ENCODE measurements around the gene DHDH.
"Not testable (repeated sequence)": the region's sequence is repeated elsewhere in the genome, so short reads cannot be mapped to it uniquely, and the experiment has no call there.

DHDH gene

DNA sequence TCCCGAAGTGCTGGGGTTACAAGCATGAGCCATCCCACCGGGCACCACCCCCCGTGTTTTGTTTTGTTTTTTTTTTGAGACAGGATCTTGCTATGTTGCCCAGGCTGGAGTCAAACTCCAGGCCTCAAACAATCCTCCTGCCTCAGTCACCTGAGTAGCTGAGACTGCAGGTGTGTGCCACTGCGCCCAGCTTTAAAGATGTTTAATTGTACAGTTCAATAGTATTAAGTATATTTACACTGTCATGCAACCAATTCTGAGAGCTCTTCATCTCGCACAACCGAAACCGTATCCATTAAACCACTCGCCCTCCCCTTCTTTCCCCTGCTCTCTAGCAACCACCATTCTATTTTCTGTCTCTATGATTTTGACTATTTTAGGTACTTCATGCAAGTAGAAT lies 17.7 kb upstream of the DHDH start:
- no peak overlapping the region for H3K27ac ChIP-seq (ENCODE audit: insufficient read depth, low read length, poor library complexity, severe bottlenecking)
- peaks cover 58% of the 10 kb centered on the region for H3K36me3 ChIP-seq (ENCODE audit: control insufficient read depth, insufficient read depth, low read length)
- no peaks in the 10 kb centered on the region for H3K27me3 ChIP-seq (replicated peaks; ENCODE audit: control insufficient read depth, insufficient read depth, low read length, poor library complexity, severe bottlenecking)
- no peak overlapping the region for H3K4me3 ChIP-seq (ENCODE audit: insufficient read depth, low read depth, low read length, poor library complexity, severe bottlenecking)
- H3K9me3 ChIP-seq (ENCODE audit: control insufficient read depth, low read length), result no peaks in the 10 kb centered on the region
- H3K4me1 ChIP-seq (ENCODE audit: control insufficient read depth, insufficient read depth, low read length, poor library complexity, severe bottlenecking), result no peaks in the 10 kb centered on the region
- DNase-seq, result no peak

DNA sequence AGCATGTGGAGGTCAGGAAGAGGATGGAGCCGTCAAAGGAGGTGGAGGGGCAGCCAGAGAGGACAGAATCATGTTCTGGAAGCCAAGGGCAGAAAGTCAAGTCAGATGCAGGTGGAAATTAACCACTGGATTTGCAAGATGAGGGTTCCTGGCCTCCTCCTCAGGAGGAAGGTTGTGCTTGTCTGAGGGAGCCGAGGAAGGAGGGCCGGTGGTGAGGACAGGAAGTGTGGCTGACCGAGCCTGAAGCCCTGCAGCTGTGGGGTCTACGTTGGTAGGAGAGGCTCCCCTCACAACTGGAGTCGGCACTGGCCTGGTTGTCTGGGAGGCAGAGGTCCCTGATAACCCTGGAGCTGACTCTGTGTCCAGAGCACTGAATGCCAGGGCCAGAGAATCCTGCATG lies 15.4 kb upstream of the DHDH start:
- H3K4me1 ChIP-seq (ENCODE audit: control insufficient read depth, insufficient read depth, low read length, poor library complexity, severe bottlenecking), result no peaks in the 10 kb centered on the region
- no peak overlapping the region for H3K4me3 ChIP-seq (ENCODE audit: insufficient read depth, low read depth, low read length, poor library complexity, severe bottlenecking)
- H3K27ac ChIP-seq (ENCODE audit: insufficient read depth, low read length, poor library complexity, severe bottlenecking), result no peak overlapping the region
- peaks cover 50% of the 10 kb centered on the region for H3K36me3 ChIP-seq (ENCODE audit: control insufficient read depth, insufficient read depth, low read length)
- no peaks in the 10 kb centered on the region for H3K27me3 ChIP-seq (replicated peaks; ENCODE audit: control insufficient read depth, insufficient read depth, low read length, poor library complexity, severe bottlenecking)
- no peak for DNase-seq
- no peaks in the 10 kb centered on the region for H3K9me3 ChIP-seq (ENCODE audit: control insufficient read depth, low read length)

DNA sequence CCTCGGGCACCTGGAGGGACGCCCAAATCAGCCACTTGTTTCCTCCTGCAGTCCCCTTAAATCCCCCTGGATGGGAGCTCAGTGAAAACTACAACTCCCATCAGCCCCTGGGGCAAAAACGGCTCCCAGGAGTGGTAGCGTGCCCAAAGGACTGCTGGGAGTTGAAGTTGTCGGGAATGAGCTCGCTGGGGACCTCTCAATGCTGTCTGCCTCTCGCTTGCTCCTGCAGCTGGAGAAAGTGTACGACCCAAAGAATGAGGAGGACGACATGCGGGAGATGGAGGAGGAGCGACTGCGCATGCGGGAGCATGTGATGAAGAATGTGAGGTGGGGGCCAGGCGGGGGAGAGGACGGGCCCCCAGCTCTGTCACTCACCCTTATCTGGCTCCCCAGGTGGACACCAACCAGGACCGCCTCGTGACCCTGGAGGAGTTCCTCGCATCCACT lies 14.7 kb upstream of the DHDH start:
- Histone ChIP-seq H3K4me3 (ENCODE audit: insufficient read depth, low read depth, low read length, poor library complexity, severe bottlenecking) (no peak overlapping the region), H3K36me3 (ENCODE audit: control insufficient read depth, insufficient read depth, low read length) (peaks cover 43% of the 10 kb centered on the region)

DNA sequence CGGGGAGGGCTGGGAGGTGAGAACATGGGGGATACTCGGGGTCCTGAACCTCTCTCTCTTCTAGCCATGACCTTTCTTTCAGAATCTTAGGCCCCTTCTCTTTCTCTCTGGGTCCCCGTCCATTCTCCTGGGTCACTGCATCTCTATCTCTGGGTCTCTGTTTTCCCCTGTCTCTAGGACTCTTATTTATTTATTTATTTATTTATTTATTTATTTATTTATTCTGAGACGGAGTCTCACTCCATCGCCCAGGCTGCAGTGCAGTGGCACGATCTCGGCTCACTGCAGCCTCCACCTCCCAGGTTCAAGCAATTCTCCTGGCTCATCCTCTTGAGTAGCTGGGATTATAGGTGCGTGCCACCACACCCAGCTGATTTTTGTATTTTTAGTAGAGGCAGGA lies 14.2 kb upstream of the DHDH start:
- not testable (repeated sequence) for H3K9me3 ChIP-seq (ENCODE audit: control insufficient read depth, low read length); DNase-seq; H3K27ac ChIP-seq (ENCODE audit: insufficient read depth, low read length, poor library complexity, severe bottlenecking); H3K4me3 ChIP-seq (ENCODE audit: insufficient read depth, low read depth, low read length, poor library complexity, severe bottlenecking); H3K27me3 ChIP-seq (replicated peaks; ENCODE audit: control insufficient read depth, insufficient read depth, low read length, poor library complexity, severe bottlenecking); H3K4me1 ChIP-seq (ENCODE audit: control insufficient read depth, insufficient read depth, low read length, poor library complexity, severe bottlenecking)
- peaks cover 40% of the 10 kb centered on the region for H3K36me3 ChIP-seq (ENCODE audit: control insufficient read depth, insufficient read depth, low read length)

More for the DNA sequence above, 14.7 kb upstream of the DHDH start:
- H3K4me1 ChIP-seq (ENCODE audit: control insufficient read depth, insufficient read depth, low read length, poor library complexity, severe bottlenecking), result no peaks in the 10 kb centered on the region
- DNase-seq, result no peak
- no peak overlapping the region for H3K27ac ChIP-seq (ENCODE audit: insufficient read depth, low read length, poor library complexity, severe bottlenecking)
- no peaks in the 10 kb centered on the region for H3K9me3 ChIP-seq (ENCODE audit: control insufficient read depth, low read length)
- no peaks in the 10 kb centered on the region for H3K27me3 ChIP-seq (replicated peaks; ENCODE audit: control insufficient read depth, insufficient read depth, low read length, poor library complexity, severe bottlenecking)

DNA sequence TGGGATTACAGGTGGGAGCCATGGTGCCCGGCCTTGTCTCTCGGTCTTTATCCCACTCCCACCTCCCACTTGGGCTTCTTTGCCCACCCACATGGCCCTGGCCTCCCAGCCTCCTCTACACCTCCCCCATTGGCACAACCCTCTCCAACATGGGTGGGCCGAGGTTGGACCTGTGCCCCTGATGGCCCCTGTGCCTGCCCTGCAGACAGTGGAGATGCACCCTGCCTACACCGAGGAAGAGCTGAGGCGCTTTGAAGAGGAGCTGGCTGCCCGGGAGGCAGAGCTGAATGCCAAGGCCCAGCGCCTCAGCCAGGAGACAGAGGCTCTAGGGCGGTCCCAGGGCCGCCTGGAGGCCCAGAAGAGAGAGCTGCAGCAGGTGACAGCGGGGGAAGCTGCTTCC lies 12.6 kb upstream of the DHDH start:
- H3K9me3 ChIP-seq (ENCODE audit: control insufficient read depth, low read length), result no peaks in the 10 kb centered on the region
- DNase-seq, result no peak
- H3K27me3 ChIP-seq (replicated peaks; ENCODE audit: control insufficient read depth, insufficient read depth, low read length, poor library complexity, severe bottlenecking), result no peaks in the 10 kb centered on the region
- no peak overlapping the region for H3K27ac ChIP-seq (ENCODE audit: insufficient read depth, low read length, poor library complexity, severe bottlenecking)
- H3K4me3 ChIP-seq (ENCODE audit: insufficient read depth, low read depth, low read length, poor library complexity, severe bottlenecking), result no peak overlapping the region
- no peaks in the 10 kb centered on the region for H3K4me1 ChIP-seq (ENCODE audit: control insufficient read depth, insufficient read depth, low read length, poor library complexity, severe bottlenecking)
- peaks cover 32% of the 10 kb centered on the region for H3K36me3 ChIP-seq (ENCODE audit: control insufficient read depth, insufficient read depth, low read length)

DNA sequence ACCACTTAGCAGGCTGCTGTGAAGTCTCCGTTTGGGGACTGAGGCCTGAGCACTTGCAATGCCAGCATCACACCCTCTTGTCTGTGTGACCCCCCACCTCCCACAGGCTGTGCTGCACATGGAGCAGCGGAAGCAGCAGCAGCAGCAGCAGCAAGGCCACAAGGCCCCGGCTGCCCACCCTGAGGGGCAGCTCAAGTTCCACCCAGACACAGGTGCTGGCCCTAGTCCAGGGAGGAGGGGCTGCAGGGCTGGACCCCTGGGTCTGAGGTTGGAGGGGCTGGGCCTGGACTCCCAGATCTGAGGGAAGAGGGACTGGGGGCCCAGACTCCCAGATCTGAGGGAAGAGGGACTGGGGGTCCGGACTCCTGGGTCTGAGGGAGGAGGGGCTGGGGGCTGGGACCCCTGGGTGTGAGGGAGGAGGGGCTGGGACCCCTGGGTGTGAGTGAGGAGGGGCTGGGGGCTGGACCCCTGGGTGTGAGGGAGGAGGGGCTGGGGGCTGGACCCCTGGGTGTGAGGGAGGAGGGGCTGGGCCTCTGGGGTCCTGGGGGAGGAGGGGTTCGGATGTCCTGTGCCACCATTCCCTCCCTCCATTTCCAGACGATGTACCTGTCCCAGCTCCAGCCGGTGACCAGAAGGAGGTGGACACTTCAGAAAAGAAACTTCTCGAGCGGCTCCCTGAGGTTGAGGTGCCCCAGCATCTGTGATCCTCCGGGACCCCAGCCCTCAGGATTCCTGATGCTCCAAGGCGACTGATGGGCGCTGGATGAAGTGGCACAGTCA lies 11.6 kb upstream of the DHDH start:
- Histone ChIP-seq H3K27me3 (replicated peaks; ENCODE audit: control insufficient read depth, insufficient read depth, low read length, poor library complexity, severe bottlenecking) (no peaks in the 10 kb centered on the region), H3K9me3 (ENCODE audit: control insufficient read depth, low read length) (no peaks in the 10 kb centered on the region), H3K4me3 (ENCODE audit: insufficient read depth, low read depth, low read length, poor library complexity, severe bottlenecking) (no peak overlapping the region), H3K36me3 (ENCODE audit: control insufficient read depth, insufficient read depth, low read length) (peaks cover 30% of the 10 kb centered on the region), H3K27ac (ENCODE audit: insufficient read depth, low read length, poor library complexity, severe bottlenecking) (no peak overlapping the region), H3K4me1 (ENCODE audit: control insufficient read depth, insufficient read depth, low read length, poor library complexity, severe bottlenecking) (no peaks in the 10 kb centered on the region)
- no peak for DNase-seq

DNA sequence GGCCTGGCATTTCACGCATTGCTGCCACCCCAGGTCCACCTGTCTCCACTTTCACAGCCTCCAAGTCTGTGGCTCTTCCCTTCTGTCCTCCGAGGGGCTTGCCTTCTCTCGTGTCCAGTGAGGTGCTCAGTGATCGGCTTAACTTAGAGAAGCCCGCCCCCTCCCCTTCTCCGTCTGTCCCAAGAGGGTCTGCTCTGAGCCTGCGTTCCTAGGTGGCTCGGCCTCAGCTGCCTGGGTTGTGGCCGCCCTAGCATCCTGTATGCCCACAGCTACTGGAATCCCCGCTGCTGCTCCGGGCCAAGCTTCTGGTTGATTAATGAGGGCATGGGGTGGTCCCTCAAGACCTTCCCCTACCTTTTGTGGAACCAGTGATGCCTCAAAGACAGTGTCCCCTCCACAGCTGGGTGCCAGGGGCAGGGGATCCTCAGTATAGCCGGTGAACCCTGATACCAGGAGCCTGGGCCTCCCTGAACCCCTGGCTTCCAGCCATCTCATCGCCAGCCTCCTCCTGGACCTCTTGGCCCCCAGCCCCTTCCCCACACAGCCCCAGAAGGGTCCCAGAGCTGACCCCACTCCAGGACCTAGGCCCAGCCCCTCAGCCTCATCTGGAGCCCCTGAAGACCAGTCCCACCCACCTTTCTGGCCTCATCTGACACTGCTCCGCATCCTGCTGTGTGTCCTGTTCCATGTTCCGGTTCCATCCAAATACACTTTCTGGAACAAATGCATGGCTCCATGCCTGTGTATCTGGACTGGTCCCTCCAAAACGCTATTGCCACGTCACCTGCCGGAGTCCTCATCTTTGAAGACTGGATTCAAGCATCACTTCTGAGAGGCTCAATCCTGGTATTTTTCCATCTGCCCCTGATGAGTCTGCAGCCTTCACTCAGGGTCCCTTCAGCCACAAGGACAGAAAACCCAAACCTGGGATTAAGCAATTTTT lies 10.7 kb upstream of the DHDH start:
- Histone ChIP-seq H3K27me3 (replicated peaks; ENCODE audit: control insufficient read depth, insufficient read depth, low read length, poor library complexity, severe bottlenecking) (no peaks in the 10 kb centered on the region), H3K36me3 (ENCODE audit: control insufficient read depth, insufficient read depth, low read length) (peaks cover 29% of the 10 kb centered on the region), H3K9me3 (ENCODE audit: control insufficient read depth, low read length) (no peaks in the 10 kb centered on the region), H3K4me3 (ENCODE audit: insufficient read depth, low read depth, low read length, poor library complexity, severe bottlenecking) (no peak overlapping the region), H3K4me1 (ENCODE audit: control insufficient read depth, insufficient read depth, low read length, poor library complexity, severe bottlenecking) (no peaks in the 10 kb centered on the region), H3K27ac (ENCODE audit: insufficient read depth, low read length, poor library complexity, severe bottlenecking) (no peak overlapping the region)
- DNase-seq, result no peak

DNA sequence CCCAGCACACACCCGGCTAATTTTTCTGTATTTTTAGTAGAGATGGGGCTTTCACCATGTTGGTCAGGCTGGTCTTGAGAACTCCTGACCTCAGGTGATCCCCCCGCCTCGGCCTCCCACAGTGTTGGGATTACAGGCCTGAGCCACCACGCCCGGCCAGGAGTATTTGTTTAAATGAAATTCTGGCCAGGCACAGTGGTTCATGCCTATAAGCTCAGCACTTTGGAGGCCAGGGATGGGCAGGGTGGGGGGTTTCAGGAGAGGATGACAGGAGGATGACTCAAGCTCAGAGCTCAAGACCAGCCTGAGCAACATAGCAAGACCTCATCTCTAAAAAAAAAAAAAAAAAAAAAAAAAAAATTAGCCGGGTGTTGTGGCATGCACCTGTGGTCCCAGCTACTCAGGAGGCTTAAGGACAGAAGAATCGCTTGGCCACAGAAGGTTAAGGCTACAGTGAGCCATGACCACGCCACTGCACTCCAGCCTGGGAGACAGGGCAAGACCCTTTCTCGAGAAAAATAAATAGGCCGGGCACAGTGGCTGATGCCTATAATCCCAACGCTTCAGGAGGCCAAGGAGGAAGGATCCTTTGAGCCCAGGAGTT lies 8.2 kb upstream of the DHDH start:
- Histone ChIP-seq H3K4me3 (ENCODE audit: insufficient read depth, low read depth, low read length, poor library complexity, severe bottlenecking) (no peak overlapping the region), H3K27ac (ENCODE audit: insufficient read depth, low read length, poor library complexity, severe bottlenecking) (no peak overlapping the region), H3K36me3 (ENCODE audit: control insufficient read depth, insufficient read depth, low read length) (peaks cover 17% of the 10 kb centered on the region), H3K27me3 (replicated peaks; ENCODE audit: control insufficient read depth, insufficient read depth, low read length, poor library complexity, severe bottlenecking) (no peaks in the 10 kb centered on the region), H3K4me1 (ENCODE audit: control insufficient read depth, insufficient read depth, low read length, poor library complexity, severe bottlenecking) (no peaks in the 10 kb centered on the region), H3K9me3 (ENCODE audit: control insufficient read depth, low read length) (no peaks in the 10 kb centered on the region)
- no peak for DNase-seq

DNA sequence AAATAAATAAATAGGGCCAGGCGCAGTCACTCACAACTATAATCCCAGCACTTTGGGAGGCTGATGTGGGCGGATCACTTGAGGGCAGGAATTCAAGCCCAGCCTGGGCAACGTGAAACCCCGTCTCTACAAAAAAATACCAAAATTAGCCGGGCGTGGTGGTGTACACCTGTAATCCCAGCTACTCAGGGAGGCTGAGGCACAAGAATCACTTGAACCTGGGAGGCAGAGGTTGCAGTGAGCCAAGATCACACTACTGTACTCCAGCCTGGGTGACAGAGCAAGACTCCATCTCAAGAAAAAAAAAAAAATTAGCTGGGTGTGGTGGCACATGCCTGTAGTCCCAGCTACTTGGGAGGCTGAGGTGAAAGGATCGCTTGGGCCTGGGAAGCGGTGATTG lies 7.6 kb upstream of the DHDH start:
- H3K27ac ChIP-seq (ENCODE audit: insufficient read depth, low read length, poor library complexity, severe bottlenecking); H3K4me3 ChIP-seq (ENCODE audit: insufficient read depth, low read depth, low read length, poor library complexity, severe bottlenecking); H3K9me3 ChIP-seq (ENCODE audit: control insufficient read depth, low read length); H3K4me1 ChIP-seq (ENCODE audit: control insufficient read depth, insufficient read depth, low read length, poor library complexity, severe bottlenecking); DNase-seq; H3K27me3 ChIP-seq (replicated peaks; ENCODE audit: control insufficient read depth, insufficient read depth, low read length, poor library complexity, severe bottlenecking): not testable (repeated sequence)
- peaks cover 13% of the 10 kb centered on the region for H3K36me3 ChIP-seq (ENCODE audit: control insufficient read depth, insufficient read depth, low read length)

DNA sequence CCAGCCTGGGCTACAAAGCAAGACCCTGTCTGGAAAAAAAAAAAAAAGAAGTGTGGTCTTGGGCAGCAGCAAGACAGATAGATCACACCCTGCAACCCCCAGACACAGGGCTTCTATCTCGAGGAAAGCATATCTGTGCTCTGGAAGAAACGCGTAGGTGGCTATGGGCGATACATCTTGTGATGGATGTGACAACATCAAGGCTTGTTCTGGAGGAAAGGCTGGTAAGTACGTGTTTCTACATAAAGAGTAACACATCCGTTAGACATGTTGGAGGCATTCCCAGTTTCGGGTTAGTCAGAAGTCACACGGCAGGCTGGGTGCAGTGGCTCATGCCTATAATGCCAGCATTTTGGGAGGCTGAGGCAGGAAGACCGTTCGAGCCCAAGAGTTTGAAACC lies 6.6 kb upstream of the DHDH start:
- Histone ChIP-seq H3K9me3 (ENCODE audit: control insufficient read depth, low read length) (no peaks in the 10 kb centered on the region), H3K27ac (ENCODE audit: insufficient read depth, low read length, poor library complexity, severe bottlenecking) (no peak overlapping the region), H3K36me3 (ENCODE audit: control insufficient read depth, insufficient read depth, low read length) (peaks cover 7% of the 10 kb centered on the region), H3K4me1 (ENCODE audit: control insufficient read depth, insufficient read depth, low read length, poor library complexity, severe bottlenecking) (no peaks in the 10 kb centered on the region), H3K4me3 (ENCODE audit: insufficient read depth, low read depth, low read length, poor library complexity, severe bottlenecking) (peak overlapping the region; percentile 32), H3K27me3 (replicated peaks; ENCODE audit: control insufficient read depth, insufficient read depth, low read length, poor library complexity, severe bottlenecking) (no peaks in the 10 kb centered on the region)
- no peak for DNase-seq
